Measurements from ENCODE around the gene VARS2. TPM values are rescaled to one million over a fixed set of nuclear protein-coding genes. Genes with fewer than 3 reads are reported as not detected.

VARS2 gene
- total and polyA plus RNA-seq, 4 donors, result 9.4 to 23.3 (median 16.3) TPM

DNA sequence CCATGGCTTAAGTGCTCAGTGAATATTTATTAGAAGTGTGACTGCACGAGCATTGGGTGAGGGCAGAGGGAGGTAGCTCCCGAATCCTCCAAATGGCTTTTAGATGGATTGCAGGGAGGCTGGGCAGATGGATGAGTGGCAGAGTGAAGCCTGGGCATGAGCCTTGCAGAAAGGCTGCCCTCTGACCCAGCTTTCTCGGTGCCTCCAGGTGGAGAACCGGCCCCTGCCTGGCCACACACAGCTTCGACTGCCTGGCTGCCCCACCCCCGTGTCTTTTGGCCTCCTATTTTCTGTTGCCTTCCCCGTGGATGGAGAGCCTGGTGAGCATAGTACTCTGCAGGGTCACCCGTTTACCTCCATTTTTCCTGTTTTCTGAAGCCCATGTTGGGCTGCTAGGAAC, 3.4 kb downstream of the VARS2 start:
- H3K36me3 ChIP-seq (ENCODE audit: control insufficient read depth in 4 of 4, insufficient read depth in 3 of 4, low read depth in 1 of 4, low read length in 3 of 4), result peaks cover 9 to 47% (median 27%) of the 10 kb centered on the region in 4 donors
- WGBS, result 90% methylated on average over 8 of the region's 8 CpGs
- TF ChIP-seq HNF4A (conservative IDR thresholded peaks at IDR 0.05), result no peak
- no peak for TF ChIP-seq CTCF (IDR thresholded peaks at IDR 0.05; ENCODE audit: low read depth, low read length, missing input control)
- no peak for TF ChIP-seq RAD21 (IDR thresholded peaks at IDR 0.05)
- TF ChIP-seq REST (IDR thresholded peaks at IDR 0.05), result no peak
- TF ChIP-seq, protein P1, sequence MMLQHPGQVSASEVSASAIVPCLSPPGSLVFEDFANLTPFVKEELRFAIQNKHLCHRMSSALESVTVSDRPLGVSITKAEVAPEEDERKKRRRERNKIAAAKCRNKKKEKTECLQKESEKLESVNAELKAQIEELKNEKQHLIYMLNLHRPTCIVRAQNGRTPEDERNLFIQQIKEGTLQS (IDR thresholded peaks at IDR 0.05), result no peak
- TF ChIP-seq GABPA (IDR thresholded peaks at IDR 0.05 in 1 of 2, conservative IDR thresholded peaks at IDR 0.05 in 1 of 2), result no peak
- no peak for TF ChIP-seq MAX (IDR thresholded peaks at IDR 0.05)
- no peak for TF ChIP-seq NR2F2 (IDR thresholded peaks at IDR 0.05)
- TF ChIP-seq HNF4G (IDR thresholded peaks at IDR 0.05), result no peak
- TF ChIP-seq YY1 (IDR thresholded peaks at IDR 0.05), result no peak
- DNase-seq (ENCODE audit: low spot score), result no peak
- peaks cover 0 to 31% (median 23%) of the 10 kb centered on the region in 4 donors for H3K4me1 ChIP-seq (ENCODE audit: control insufficient read depth in 4 of 4, insufficient read depth in 4 of 4, low read length in 3 of 4)
- H3K27ac ChIP-seq (ENCODE audit: low read depth in 1 of 2, low read length in 2 of 2), result no peak overlapping the region
- H3K9me3 ChIP-seq (ENCODE audit: control insufficient read depth in 4 of 4, low read length in 3 of 4), result no peaks in the 10 kb centered on the region
- no peak overlapping the region for H3K9ac ChIP-seq (ENCODE audit: low read depth in 1 of 2, low read length in 2 of 2)
- no peaks in the 10 kb centered on the region for H3K27me3 ChIP-seq (ENCODE audit: control insufficient read depth in 4 of 4, insufficient read depth in 4 of 4, low read length in 3 of 4)
- H3K4me3 ChIP-seq (ENCODE audit: low read depth in 1 of 3, low read length in 3 of 3), result no peak overlapping the region

DNA sequence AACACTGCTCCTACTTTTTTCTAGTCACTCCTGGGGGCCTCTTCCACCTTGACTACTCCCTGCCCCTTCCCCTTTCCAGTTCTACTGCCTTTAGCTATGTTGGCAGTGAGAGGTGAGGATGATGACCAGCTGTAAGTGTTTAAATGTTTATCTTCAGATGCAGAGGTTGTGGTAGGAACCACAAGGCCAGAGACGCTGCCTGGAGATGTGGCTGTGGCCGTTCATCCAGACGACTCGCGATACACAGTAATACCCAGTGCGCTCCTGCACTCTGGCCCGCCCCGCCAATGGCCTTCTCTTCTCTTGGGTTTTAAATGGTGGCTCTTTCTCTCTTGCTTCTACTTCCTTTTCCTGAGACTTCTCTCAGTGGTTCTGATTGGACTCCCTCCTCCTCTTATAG, 4.6 kb downstream of the VARS2 start:
- H3K4me1 ChIP-seq (ENCODE audit: control insufficient read depth in 4 of 4, insufficient read depth in 4 of 4, low read length in 3 of 4), result peaks cover 0 to 19% (median 13%) of the 10 kb centered on the region in 4 donors
- TF ChIP-seq JUND (IDR thresholded peaks at IDR 0.05), result no peak
- no peak for TF ChIP-seq ZBTB33 (IDR thresholded peaks at IDR 0.05)
- TF ChIP-seq EGR1 (IDR thresholded peaks at IDR 0.05; ENCODE audit: low read depth in 2 of 2), result no peak
- no peak for TF ChIP-seq YY1 (IDR thresholded peaks at IDR 0.05)
- no peak for TF ChIP-seq RAD21 (IDR thresholded peaks at IDR 0.05)
- no peak overlapping the region for H3K9ac ChIP-seq (ENCODE audit: low read depth in 1 of 2, low read length in 2 of 2)
- H3K9me3 ChIP-seq (ENCODE audit: control insufficient read depth in 4 of 4, low read length in 3 of 4), result no peaks in the 10 kb centered on the region
- no peaks in the 10 kb centered on the region for H3K27me3 ChIP-seq (ENCODE audit: control insufficient read depth in 4 of 4, insufficient read depth in 4 of 4, low read length in 3 of 4)
- H3K36me3 ChIP-seq (ENCODE audit: control insufficient read depth in 4 of 4, insufficient read depth in 3 of 4, low read depth in 1 of 4, low read length in 3 of 4), result peaks cover 13 to 58% (median 34%) of the 10 kb centered on the region in 4 donors
- no peak for DNase-seq (ENCODE audit: low spot score)
- no peak overlapping the region for H3K4me3 ChIP-seq (ENCODE audit: low read depth in 1 of 3, low read length in 3 of 3)
- H3K27ac ChIP-seq (ENCODE audit: low read depth in 1 of 2, low read length in 2 of 2), result no peak overlapping the region
- 89% methylated on average over 8 of the region's 8 CpGs for WGBS
